Activated CD4-positive, CD25-positive, alpha-beta regulatory T cell treated with anti-CD3 and anti-CD28 coated beads, Interleukin-2, amount 50 U/mL, for 72 hours (primary cell): ENCODE results near the gene PARD3.

Experiments
- DNase-seq: peaks from one replicate; pipeline ENCODE4 v3.0.0; 2021

PARD3 gene

GRCh38 chr10:34607894-34608293 lies 207.2 kb downstream of the PARD3 start:
- DNase-seq: no peak

GRCh38 chr10:34606890-34607289 lies 208.2 kb downstream of the PARD3 start:
- no peak for DNase-seq

GRCh38 chr10:34602478-34602877 lies 212.6 kb downstream of the PARD3 start:
- DNase-seq: no peak

GRCh38 chr10:34601691-34602090 lies 213.4 kb downstream of the PARD3 start:
- no peak for DNase-seq

- DNase-seq: no peak
Measured at GRCh38 chr10:34599026-34599795, 215.9 kb downstream of the PARD3 start.

- no peak for DNase-seq
Measured at GRCh38 chr10:34596351-34596750, 218.7 kb downstream of the PARD3 start.

- DNase-seq: no peak
Measured at GRCh38 chr10:34593930-34594329, 221.2 kb downstream of the PARD3 start.

GRCh38 chr10:34593374-34593890 lies 221.7 kb downstream of the PARD3 start:
- DNase-seq: no peak

GRCh38 chr10:34590793-34591192 lies 224.3 kb downstream of the PARD3 start:
- no peak for DNase-seq

- DNase-seq: no peak
Measured at GRCh38 chr10:34589275-34589674, 225.8 kb downstream of the PARD3 start.

- no peak for DNase-seq
Measured at GRCh38 chr10:34587680-34588019, 227.4 kb downstream of the PARD3 start.

GRCh38 chr10:34587002-34587679 lies 228.0 kb downstream of the PARD3 start:
- DNase-seq: no peak

GRCh38 chr10:34585422-34586112 lies 229.5 kb downstream of the PARD3 start:
- DNase-seq: no peak

GRCh38 chr10:34584164-34584563 lies 230.9 kb downstream of the PARD3 start:
- DNase-seq: no peak

- DNase-seq: no peak
Measured at GRCh38 chr10:34581801-34582532, 233.1 kb downstream of the PARD3 start.

- DNase-seq: no peak
Measured at GRCh38 chr10:34580643-34581042, 234.5 kb downstream of the PARD3 start.

- DNase-seq: no peak
Measured at GRCh38 chr10:34580214-34580613, 234.9 kb downstream of the PARD3 start.

GRCh38 chr10:34578468-34578867 lies 236.6 kb downstream of the PARD3 start:
- DNase-seq: no peak

- no peak for DNase-seq
Measured at GRCh38 chr10:34576797-34577196, 238.3 kb downstream of the PARD3 start.

- no peak for DNase-seq
Measured at GRCh38 chr10:34575882-34576281, 239.2 kb downstream of the PARD3 start.

- no peak for DNase-seq
Measured at GRCh38 chr10:34574353-34574934, 240.7 kb downstream of the PARD3 start.

- DNase-seq: no peak
Measured at GRCh38 chr10:34570887-34571286, 244.2 kb downstream of the PARD3 start.
